Bronchial epithelial cell (primary cell): ENCODE results near the gene PHETA2. TPM values are rescaled to one million over a fixed set of nuclear protein-coding genes. Genes with fewer than 3 reads are reported as not detected.

Experiments used
- DNase-seq: peaks from one replicate; pipeline ENCODE4 v3.0.0-alpha.2; 2010; ENCODE audit warnings: low read depth
- FAIRE-seq: peaks from 2 replicates; lab custom pipeline; 2011; peaks lifted over from hg19 to GRCh38; lab: Jason Lieb, UNC
- H3K27me3 ChIP-seq: 2 replicates; pipeline ENCODE4 v1.5.1; 2011; ENCODE audit warnings: low read length; ENCODE audit not compliant: control insufficient read depth, insufficient read depth
- H3K36me3 ChIP-seq: 2 replicates; pipeline ENCODE4 v1.5.1; 2011; ENCODE audit warnings: low read length; ENCODE audit not compliant: control insufficient read depth, insufficient read depth
- H3K4me3 ChIP-seq: 2 replicates; pipeline ENCODE4 v1.5.1; 2011; ENCODE audit warnings: mild to moderate bottlenecking, low read depth, low read length, control low read depth
- total RNA-seq: library from RNA; depleted of rRNA; stranded (reverse); fragments of >200 nt; gene quantifications from 2 replicates; pipeline ENCODE4 v1.2.1, GENCODE V29; 2014
- TF ChIP-seq, protein P1 (sequence below): IDR thresholded peaks from 2 replicates; pipeline ENCODE4 v1.5.1; 2011; ENCODE audit warnings: mild to moderate bottlenecking, moderate library complexity, low read length, control low read depth, inconsistent platforms; ENCODE audit not compliant: insufficient read depth, severe bottlenecking

Gene PHETA2
- total RNA-seq, 1 donor from 2014 or later, result 3.4 TPM

DNA sequence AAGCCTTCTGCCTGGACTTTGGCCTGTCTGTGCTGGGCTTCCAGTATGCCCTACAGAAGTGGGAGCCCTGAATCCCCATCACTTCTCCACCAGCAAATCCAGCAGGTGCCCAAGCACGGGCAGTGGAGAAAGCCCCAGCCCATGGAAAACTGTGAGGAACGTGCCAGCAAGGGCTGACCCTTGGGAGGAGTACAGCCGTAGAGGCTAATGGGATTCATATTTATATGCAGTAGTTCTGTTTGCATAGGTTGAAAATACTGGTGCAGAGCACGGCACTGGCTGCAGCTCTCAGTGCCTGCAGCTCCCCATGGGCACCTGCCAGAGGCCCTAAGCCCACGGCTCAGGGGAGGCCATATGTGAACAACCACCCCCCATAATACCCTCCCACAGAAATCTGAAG is 13.6 kb upstream of the PHETA2 start:
- FAIRE-seq (no peak), DNase-seq (no peak)
- Histone ChIP-seq H3K36me3 (peaks cover 3% of the 10 kb centered on the region), H3K4me3 (no peak overlapping the region), H3K27me3 (no peaks in the 10 kb centered on the region)
- TF ChIP-seq, protein P1, sequence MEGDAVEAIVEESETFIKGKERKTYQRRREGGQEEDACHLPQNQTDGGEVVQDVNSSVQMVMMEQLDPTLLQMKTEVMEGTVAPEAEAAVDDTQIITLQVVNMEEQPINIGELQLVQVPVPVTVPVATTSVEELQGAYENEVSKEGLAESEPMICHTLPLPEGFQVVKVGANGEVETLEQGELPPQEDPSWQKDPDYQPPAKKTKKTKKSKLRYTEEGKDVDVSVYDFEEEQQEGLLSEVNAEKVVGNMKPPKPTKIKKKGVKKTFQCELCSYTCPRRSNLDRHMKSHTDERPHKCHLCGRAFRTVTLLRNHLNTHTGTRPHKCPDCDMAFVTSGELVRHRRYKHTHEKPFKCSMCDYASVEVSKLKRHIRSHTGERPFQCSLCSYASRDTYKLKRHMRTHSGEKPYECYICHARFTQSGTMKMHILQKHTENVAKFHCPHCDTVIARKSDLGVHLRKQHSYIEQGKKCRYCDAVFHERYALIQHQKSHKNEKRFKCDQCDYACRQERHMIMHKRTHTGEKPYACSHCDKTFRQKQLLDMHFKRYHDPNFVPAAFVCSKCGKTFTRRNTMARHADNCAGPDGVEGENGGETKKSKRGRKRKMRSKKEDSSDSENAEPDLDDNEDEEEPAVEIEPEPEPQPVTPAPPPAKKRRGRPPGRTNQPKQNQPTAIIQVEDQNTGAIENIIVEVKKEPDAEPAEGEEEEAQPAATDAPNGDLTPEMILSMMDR, result no peak

DNA sequence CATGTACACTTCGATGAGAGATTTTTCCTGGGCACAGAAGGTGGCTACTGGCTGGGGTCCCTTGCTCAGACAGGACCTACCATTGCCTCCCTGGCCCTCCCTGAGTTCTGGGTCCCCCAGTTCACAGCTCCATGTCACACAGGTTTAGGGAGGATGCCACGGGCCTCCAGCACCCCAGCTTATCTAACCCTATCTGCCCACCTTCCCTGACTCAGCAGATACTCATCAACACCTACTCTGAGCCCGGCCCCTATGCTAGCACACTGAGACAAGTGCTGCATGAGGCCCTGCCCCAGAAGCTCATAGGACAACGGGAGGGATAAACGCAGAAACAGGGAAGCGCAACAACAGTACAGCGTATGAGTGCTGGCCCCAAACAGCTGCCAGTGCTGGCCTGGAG is 13.0 kb upstream of the PHETA2 start:
- TF ChIP-seq, protein P1, result no peak
- Histone ChIP-seq H3K27me3 (no peaks in the 10 kb centered on the region), H3K4me3 (no peak overlapping the region), H3K36me3 (peaks cover 5% of the 10 kb centered on the region)
- FAIRE-seq (no peak), DNase-seq (no peak)

DNA sequence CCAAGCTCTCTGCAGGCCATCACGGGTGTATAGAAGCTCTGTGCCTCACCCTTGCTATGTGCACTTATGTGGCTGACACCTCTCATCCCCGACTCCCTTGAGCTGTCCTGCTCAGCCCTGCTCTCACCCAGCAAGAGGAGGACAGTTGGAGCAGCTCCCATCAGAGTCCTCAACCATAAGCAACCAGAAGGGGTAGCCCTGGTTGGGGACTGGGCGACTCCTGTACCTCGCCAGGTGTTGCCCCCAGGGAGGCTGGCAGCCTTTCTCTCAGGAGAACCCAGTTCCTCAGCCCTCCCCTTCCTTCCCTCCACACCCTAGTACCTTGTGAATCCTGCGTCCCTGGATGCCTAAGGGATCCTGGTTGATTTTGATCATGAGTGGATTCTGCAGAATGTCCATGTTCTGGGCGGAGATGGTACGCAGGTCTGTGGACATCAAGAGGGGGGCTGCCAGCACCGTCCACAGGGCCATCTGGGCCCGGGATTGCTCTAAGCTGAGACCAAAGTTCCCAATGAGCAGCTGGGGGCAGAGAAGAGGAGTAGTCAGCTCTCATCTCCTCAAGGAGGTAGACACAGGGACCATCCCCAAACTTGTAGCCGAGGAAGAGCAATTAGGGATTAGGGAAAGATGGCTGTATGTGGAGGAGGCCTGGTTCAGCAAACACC is 11.4 kb upstream of the PHETA2 start:
- Histone ChIP-seq H3K36me3 (peaks cover 10% of the 10 kb centered on the region), H3K4me3 (no peak overlapping the region), H3K27me3 (no peaks in the 10 kb centered on the region)
- no peak for DNase-seq
- TF ChIP-seq, protein P1, result no peak
- FAIRE-seq, result no peak

DNA sequence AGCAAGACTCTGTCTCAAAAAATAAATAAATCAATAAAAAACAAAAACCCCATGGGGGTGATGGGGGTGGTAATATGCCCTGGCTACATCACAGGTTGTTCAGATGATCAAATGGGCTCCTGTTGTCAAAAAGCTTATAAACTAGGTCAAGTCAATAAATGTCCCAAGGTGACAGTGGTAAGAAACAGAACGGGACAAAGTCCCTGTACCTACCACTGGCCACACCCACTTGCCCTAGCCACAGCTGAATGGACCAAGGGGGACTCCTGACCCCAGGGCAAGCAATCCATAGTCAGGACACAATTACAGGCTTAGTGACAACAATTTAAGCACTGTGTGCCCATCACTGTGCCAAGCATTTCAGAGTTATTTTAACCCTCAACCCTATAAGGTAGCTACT is 9.4 kb upstream of the PHETA2 start:
- peaks cover 14% of the 10 kb centered on the region for H3K36me3 ChIP-seq
- no peak for DNase-seq
- no peak for FAIRE-seq
- TF ChIP-seq, protein P1, result no peak
- H3K4me3 ChIP-seq, result no peak overlapping the region
- no peaks in the 10 kb centered on the region for H3K27me3 ChIP-seq

DNA sequence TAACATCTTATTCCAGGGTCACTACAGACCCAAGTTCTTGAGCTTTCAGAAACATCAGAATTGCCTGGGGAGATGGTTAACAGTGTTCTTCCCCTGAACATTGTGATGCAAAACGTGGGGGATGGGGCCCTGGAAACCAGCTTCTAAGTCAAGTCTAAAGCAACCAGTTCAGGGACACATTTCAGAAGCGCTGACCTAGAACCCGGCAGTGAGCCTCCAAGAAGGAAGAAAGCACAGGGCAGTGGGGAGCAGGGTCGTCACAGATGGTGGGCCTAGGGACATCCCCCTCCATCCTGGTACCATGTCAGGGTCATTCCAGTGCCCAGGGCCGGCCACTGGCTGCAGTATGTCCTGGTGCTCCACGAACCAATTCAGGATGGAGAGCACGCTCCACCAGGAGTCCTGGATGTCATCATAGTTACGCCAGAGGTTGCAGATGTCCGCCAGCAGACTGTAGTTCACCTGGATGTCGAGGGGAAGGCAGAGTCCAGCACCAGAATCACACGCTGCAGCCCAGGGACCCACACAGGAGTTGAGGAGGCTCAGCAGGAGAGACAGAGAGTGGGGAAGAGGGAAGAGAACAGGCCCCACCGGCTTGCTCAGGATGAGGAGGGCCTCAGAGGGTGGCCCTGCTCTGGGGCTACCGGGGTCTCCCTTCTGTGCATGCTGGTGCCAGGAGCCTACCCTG is 8.5 kb upstream of the PHETA2 start:
- DNase-seq (no peak), FAIRE-seq (no peak)
- Histone ChIP-seq H3K4me3 (no peak overlapping the region), H3K36me3 (peaks cover 12% of the 10 kb centered on the region), H3K27me3 (no peaks in the 10 kb centered on the region)
- TF ChIP-seq, protein P1, result no peak
